Activated T-cell treated with anti-CD3 and anti-CD28 coated beads for 24 hours (primary cell): Measurements from ENCODE around the gene CLTB.
A peak's percentile ranks its signal among the peaks of the same experiment; 100 is the strongest.
"Not testable (repeated sequence)": the region's sequence is repeated elsewhere in the genome, so short reads cannot be mapped to it uniquely, and the experiment has no call there.

Experiments used
- DNase-seq: peaks from one replicate; pipeline ENCODE4 v3.0.0-alpha.2; 2020; ENCODE audit warnings: low read depth

CLTB gene, protein sequence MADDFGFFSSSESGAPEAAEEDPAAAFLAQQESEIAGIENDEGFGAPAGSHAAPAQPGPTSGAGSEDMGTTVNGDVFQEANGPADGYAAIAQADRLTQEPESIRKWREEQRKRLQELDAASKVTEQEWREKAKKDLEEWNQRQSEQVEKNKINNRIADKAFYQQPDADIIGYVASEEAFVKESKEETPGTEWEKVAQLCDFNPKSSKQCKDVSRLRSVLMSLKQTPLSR

DNA sequence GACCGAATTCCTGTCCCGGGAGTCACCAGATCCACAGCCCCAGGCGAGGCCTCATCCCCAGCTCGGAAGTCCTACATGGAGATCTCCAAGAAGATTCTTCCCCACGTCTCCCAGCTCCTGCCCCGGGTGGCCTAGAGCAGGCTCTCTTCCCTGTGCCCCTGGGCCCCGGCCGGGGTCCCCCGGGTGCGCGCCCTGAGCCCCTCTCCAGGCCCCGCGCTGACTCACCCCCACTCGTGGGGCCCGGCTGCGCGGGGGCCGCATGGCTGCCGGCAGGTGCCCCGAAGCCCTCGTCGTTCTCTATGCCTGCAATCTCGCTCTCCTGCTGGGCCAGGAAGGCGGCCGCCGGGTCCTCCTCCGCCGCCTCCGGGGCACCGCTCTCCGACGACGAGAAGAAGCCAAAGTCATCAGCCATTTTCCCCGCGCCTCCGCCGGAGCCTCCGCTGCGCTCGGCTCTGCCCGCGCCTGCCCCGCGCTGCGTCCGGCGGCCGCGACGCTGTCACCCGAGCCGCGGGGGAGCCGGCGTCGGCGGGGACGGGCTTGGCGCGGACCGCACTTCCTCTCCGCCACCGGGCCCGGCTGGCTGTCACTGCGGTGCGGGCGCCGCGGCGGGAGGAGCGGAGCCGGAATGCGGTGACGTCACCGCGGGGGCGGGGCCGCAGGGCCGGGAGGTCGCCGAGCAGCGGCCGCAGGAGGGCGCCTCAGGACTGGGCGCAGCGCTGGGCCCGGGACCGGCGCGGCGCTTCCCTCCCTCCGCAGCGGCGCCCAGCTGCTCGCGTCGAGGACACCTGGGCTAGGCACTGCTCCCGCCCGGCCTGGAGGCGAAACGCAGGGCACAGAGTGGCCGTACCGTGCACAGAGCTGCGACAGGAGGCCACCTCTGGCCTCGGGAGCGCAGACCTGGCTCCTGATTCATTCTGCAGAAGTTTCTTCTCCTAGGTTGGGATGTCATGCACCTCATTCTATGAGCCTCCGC is at the start of gene CLTB:
Gene CLTB (minus strand): TSS at position 588 of the 973 bp plus-strand sequence. CDS start 176 bp downstream, at position 412.
- DNase-seq = peak; percentile 88

GRCh38 chr5:176463113-176463764 is 46.9 kb upstream of the CLTB start:
- DNase-seq = no peak

DNA sequence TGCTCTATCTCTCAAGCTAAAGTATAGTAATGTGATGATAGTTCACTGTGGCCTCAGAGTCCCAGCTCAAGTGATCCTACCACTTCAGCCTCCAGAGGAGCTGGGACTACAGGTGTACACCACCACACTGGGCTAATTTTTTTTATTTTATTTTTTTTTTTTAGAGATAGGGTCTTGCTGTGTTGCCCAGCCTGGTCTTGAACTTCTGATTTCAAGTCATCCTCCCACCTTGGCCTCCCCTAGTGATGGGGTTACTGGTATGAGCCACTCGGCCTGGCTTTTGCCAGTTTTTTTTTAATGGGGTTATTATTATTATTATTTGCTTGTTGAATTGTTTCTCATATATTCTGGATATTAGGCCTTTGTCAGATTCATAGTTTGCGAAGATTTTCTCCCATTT is 45.0 kb upstream of the CLTB start:
- DNase-seq = no peak

- no peak for DNase-seq
These were observed 42.7 kb upstream of the CLTB start for GRCh38 chr5:176458904-176459561.

GRCh38 chr5:176454724-176455394 is 38.5 kb upstream of the CLTB start:
- DNase-seq = no peak

GRCh38 chr5:176450077-176450476 is 33.7 kb upstream of the CLTB start:
- no peak for DNase-seq

GRCh38 chr5:176447978-176448608 is 31.8 kb upstream of the CLTB start, which contains the start of gene FAF2:
TSS of gene FAF2 (plus strand) at chr5:176448385. CDS start at chr5:176448408, 23 bp downstream.
- peak; percentile 99 for DNase-seq

- peak; percentile 11 for DNase-seq
These were observed 31.2 kb upstream of the CLTB start for GRCh38 chr5:176447591-176447977.

GRCh38 chr5:176446884-176447590 is 30.7 kb upstream of the CLTB start:
- DNase-seq = no peak

- DNase-seq = no peak
These were observed 29.8 kb upstream of the CLTB start for GRCh38 chr5:176446028-176446665.

DNA sequence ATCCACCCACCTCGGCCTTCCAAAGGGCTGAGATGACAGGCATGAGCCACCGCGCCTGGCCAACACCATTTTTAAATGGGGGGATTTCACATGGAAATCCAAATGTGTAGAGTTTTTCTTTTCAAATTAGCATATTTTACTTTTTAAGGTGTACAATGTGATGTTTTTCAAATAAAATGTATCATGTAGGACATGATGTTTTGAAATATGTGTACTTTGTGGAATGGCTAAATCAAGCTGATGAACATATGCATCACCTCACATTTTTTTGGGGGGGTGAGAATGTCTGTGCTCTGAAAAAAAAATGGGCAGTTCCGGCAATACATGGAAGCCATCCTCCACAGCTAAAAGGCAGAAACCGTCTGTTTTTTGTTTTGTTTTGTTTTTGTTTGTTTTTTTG is 28.4 kb upstream of the CLTB start:
- DNase-seq = no peak

- not testable (repeated sequence) for DNase-seq
These were observed 26.6 kb upstream of the CLTB start for GRCh38 chr5:176442911-176443310.

- DNase-seq = no peak
These were observed 25.6 kb upstream of the CLTB start for GRCh38 chr5:176441921-176442323.

- no peak for DNase-seq
These were observed 24.8 kb upstream of the CLTB start for GRCh38 chr5:176440927-176441706.

- DNase-seq = no peak
These were observed 22.8 kb upstream of the CLTB start for GRCh38 chr5:176438959-176439757.

GRCh38 chr5:176436656-176437055 is 20.3 kb upstream of the CLTB start:
- no peak for DNase-seq

- no peak for DNase-seq
These were observed 16.4 kb upstream of the CLTB start for GRCh38 chr5:176432707-176433106.

- no peak for DNase-seq
These were observed 13.6 kb upstream of the CLTB start for GRCh38 chr5:176429972-176430371.
